HG02970 (cell line): ENCODE data around the gene SPDL1.
"Not testable (repeated sequence)": the region's sequence is repeated elsewhere in the genome, so short reads cannot be mapped to it uniquely, and the experiment has no call there.

Experiments
- ATAC-seq: cut with Tn5 transposase; IDR thresholded peaks from one replicate; pipeline ENCODE4 v1.9.1; 2021; ENCODE audit warnings: mild to moderate bottlenecking, moderate library complexity, moderate number of reproducible peaks; ENCODE audit not compliant: unreplicated experiment, low FRiP score

SPDL1 gene

GRCh38 chr5:169569513-169569912, 14.1 kb upstream of the SPDL1 start:
- ATAC-seq: no peak

- ATAC-seq: no peak
Measured at GRCh38 chr5:169571355-169571754, 12.2 kb upstream of the SPDL1 start.

GRCh38 chr5:169574134-169574646, 9.4 kb upstream of the SPDL1 start:
- ATAC-seq: no peak

- ATAC-seq: no peak
Measured at GRCh38 chr5:169576181-169576598, 7.4 kb upstream of the SPDL1 start.

- no peak for ATAC-seq
Measured at GRCh38 chr5:169577951-169578350, 5.6 kb upstream of the SPDL1 start.

GRCh38 chr5:169580964-169581363, 2.6 kb upstream of the SPDL1 start:
- ATAC-seq: no peak

- no peak for ATAC-seq
Measured at GRCh38 chr5:169581580-169582227, 1.9 kb upstream of the SPDL1 start.

GRCh38 chr5:169583101-169583423, 511 bp upstream of the SPDL1 start:
- peak; percentile 42 for ATAC-seq

- no peak for ATAC-seq
Measured at GRCh38 chr5:169584998-169585451, 1.5 kb downstream of the SPDL1 start.

GRCh38 chr5:169590602-169591001, 7.0 kb downstream of the SPDL1 start:
- ATAC-seq: no peak

- ATAC-seq: no peak
Measured at GRCh38 chr5:169591636-169592035, 8.1 kb downstream of the SPDL1 start.

GRCh38 chr5:169592937-169593650, 9.5 kb downstream of the SPDL1 start:
- ATAC-seq: no peak

- no peak for ATAC-seq
Measured at GRCh38 chr5:169595172-169595820, 11.7 kb downstream of the SPDL1 start.

GRCh38 chr5:169599451-169599850, 15.9 kb downstream of the SPDL1 start:
- no peak for ATAC-seq

GRCh38 chr5:169602535-169602934, 19.0 kb downstream of the SPDL1 start:
- no peak for ATAC-seq

GRCh38 chr5:169606279-169606678, 22.7 kb downstream of the SPDL1 start:
- no peak for ATAC-seq

- ATAC-seq: no peak
Measured at GRCh38 chr5:169607882-169608281, 24.3 kb downstream of the SPDL1 start.

GRCh38 chr5:169609716-169610115, 26.1 kb downstream of the SPDL1 start:
- ATAC-seq: no peak

GRCh38 chr5:169610606-169611005, 27.0 kb downstream of the SPDL1 start:
- no peak for ATAC-seq

GRCh38 chr5:169615561-169615960, 32.0 kb downstream of the SPDL1 start:
- no peak for ATAC-seq

GRCh38 chr5:169624307-169624706, 40.7 kb downstream of the SPDL1 start:
- ATAC-seq: not testable (repeated sequence)
